K562 (cell line): ENCODE measurements around the gene SH3BP5. TPM values are rescaled to one million over a fixed set of nuclear protein-coding genes. Genes with fewer than 3 reads are reported as not detected.

Experiments used
- ARID3A ChIP-seq: IDR thresholded peaks from 2 replicates; pipeline ENCODE4 v1.6.1; 2012; ENCODE audit warnings: low read depth, low read length, improper control_type of control experiment, borderline replicate concordance
- ATF6 ChIP-seq: sonication (generic); formaldehyde crosslinking; IDR thresholded peaks from 2 replicates; pipeline ENCODE4 v1.4.0; 2020; ENCODE audit warnings: mild to moderate bottlenecking, missing genetic modification reagents
- CEBPG ChIP-seq, 3 experiments: fragments of 200-800 bp in 1 of 3; sonication (Bioruptor generic) in 1 of 3; sonication (generic) in 1 of 3; formaldehyde crosslinking in 1 of 3; IDR thresholded peaks in 2 of 3; conservative IDR thresholded peaks in 1 of 3; 2 replicates each; pipeline versions ENCODE4 v1.6.1 to v1.8.0; 2016 to 2022; ENCODE audit warnings: missing compliant biosample characterization in 2 of 3, missing genetic modification characterization in 2 of 3, mild to moderate bottlenecking in 1 of 3, missing genetic modification reagents in 1 of 3
- ETV1 ChIP-seq: fragments of 450-650 bp; conservative IDR thresholded peaks from 2 replicates; pipeline ENCODE4 v1.6.1; 2016; ENCODE audit warnings: missing genetic modification characterization, control low read depth, low read depth, missing compliant biosample characterization
- FIP1L1 ChIP-seq: fragments of 200-400 bp; formaldehyde crosslinking; IDR thresholded peaks from 2 replicates; pipeline ENCODE4 v1.6.1; 2018; ENCODE audit warnings: mild to moderate bottlenecking, low read depth, low read length; ENCODE audit not compliant: poor library complexity, severe bottlenecking
- HCFC1 ChIP-seq: IDR thresholded peaks from 2 replicates; pipeline ENCODE4 v1.6.1; 2012; ENCODE audit warnings: low read depth, low read length, improper control_type of control experiment
- IRF2 ChIP-seq: sonication (generic); formaldehyde crosslinking; IDR thresholded peaks from 2 replicates; pipeline ENCODE4 v1.8.1; 2022; ENCODE audit warnings: mild to moderate bottlenecking, missing genetic modification reagents
- JUN ChIP-seq, 2 experiments: sonication (generic) in 1 of 2; formaldehyde crosslinking in 1 of 2; IDR thresholded peaks; 2 replicates each; pipeline versions ENCODE4 v1.6.1 to v1.8.0; 2012 to 2022; ENCODE audit warnings: borderline replicate concordance in 2 of 2, mild to moderate bottlenecking in 2 of 2, improper control_type of control experiment in 1 of 2, low read depth in 1 of 2, low read length in 1 of 2, missing genetic modification reagents in 1 of 2
- KAT8 ChIP-seq: fragments of 450-650 bp; IDR thresholded peaks from 2 replicates; pipeline ENCODE4 v1.6.1; 2016; ENCODE audit warnings: low read depth, mild to moderate bottlenecking
- MBD2 ChIP-seq: sonication (generic); IDR thresholded peaks from 2 replicates; pipeline ENCODE4 v1.6.1; 2016; ENCODE audit warnings: low read depth, borderline replicate concordance
- TSC22D4 ChIP-seq: fragments of 450-650 bp; IDR thresholded peaks from 2 replicates; pipeline ENCODE4 v1.6.1; 2016; ENCODE audit warnings: missing genetic modification characterization, missing biosample characterization, control low read depth
- ZNF354B ChIP-seq: fragments of 250-450 bp; sonication (Bioruptor Pico); IDR thresholded peaks from 2 replicates; pipeline ENCODE4 v1.4.0; 2020
- polyA plus RNA-seq, 8 experiments: library from polyadenylated mRNA; depleted of rRNA in 4 of 8; stranded (reverse) in 5 of 8; unstranded in 3 of 8; fragments of >200 nt; fragmentation: Nextera tagmentation in 2 of 8; fragmentation: Illumina TruSeq in 1 of 8; extraction: Ambion mirVana in 2 of 8; extraction: Trizol in 1 of 8; gene quantifications; 2 replicates each; pipeline versions ENCODE4 v1.2.1 to v1.2.3, GENCODE V29; 2011 to 2014; ENCODE audit warnings: inconsistent platforms in 1 of 8, missing spikeins in 1 of 8
- total RNA-seq, 7 experiments: library from RNA; depleted of rRNA in 6 of 7; stranded (reverse); fragments of >200 nt in 6 of 7; fragmentation: Illumina TruSeq in 2 of 7; extraction: Trizol in 2 of 7; gene quantifications; 2 replicates each; pipeline versions ENCODE4 v1.2.1 to v1.2.3, GENCODE V29; 2011 to 2021; ENCODE audit warnings: low replicate concordance in 1 of 7
- TF ChIP-seq, protein P1 (sequence below): IDR thresholded peaks from 2 replicates; pipeline ENCODE4 v1.6.1; 2016; ENCODE audit warnings: missing genetic modification characterization, missing compliant biosample characterization
- TF ChIP-seq, protein P2 (sequence below): fragments of 450-650 bp; IDR thresholded peaks from 2 replicates; pipeline ENCODE4 v1.6.1; 2018; ENCODE audit warnings: mild to moderate bottlenecking, low read depth; ENCODE audit not compliant: partially characterized antibody
- TF ChIP-seq, protein P3 (sequence below): fragments of 200-800 bp; sonication (Bioruptor generic); IDR thresholded peaks from 2 replicates; pipeline ENCODE4 v1.6.1; 2017; ENCODE audit warnings: missing genetic modification characterization, missing compliant biosample characterization

The SH3BP5 gene
- total and polyA plus RNA-seq, 9 of the 15 experiments (the other 6 are each of a cell fraction or from before 2014, with no cell fraction given): 2.9 to 29.0 (median 14.9) TPM

- TF ChIP-seq, protein P1, sequence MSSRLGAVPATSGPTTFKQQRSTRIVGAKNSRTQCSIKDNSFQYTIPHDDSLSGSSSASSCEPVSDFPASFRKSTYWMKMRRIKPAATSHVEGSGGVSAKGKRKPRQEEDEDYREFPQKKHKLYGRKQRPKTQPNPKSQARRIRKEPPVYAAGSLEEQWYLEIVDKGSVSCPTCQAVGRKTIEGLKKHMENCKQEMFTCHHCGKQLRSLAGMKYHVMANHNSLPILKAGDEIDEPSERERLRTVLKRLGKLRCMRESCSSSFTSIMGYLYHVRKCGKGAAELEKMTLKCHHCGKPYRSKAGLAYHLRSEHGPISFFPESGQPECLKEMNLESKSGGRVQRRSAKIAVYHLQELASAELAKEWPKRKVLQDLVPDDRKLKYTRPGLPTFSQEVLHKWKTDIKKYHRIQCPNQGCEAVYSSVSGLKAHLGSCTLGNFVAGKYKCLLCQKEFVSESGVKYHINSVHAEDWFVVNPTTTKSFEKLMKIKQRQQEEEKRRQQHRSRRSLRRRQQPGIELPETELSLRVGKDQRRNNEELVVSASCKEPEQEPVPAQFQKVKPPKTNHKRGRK (tag): no peak
- no peak for TF ChIP-seq KAT8
- no peak for TF ChIP-seq ETV1 (tag)
- no peak for TF ChIP-seq FIP1L1
- TF ChIP-seq, protein P2, sequence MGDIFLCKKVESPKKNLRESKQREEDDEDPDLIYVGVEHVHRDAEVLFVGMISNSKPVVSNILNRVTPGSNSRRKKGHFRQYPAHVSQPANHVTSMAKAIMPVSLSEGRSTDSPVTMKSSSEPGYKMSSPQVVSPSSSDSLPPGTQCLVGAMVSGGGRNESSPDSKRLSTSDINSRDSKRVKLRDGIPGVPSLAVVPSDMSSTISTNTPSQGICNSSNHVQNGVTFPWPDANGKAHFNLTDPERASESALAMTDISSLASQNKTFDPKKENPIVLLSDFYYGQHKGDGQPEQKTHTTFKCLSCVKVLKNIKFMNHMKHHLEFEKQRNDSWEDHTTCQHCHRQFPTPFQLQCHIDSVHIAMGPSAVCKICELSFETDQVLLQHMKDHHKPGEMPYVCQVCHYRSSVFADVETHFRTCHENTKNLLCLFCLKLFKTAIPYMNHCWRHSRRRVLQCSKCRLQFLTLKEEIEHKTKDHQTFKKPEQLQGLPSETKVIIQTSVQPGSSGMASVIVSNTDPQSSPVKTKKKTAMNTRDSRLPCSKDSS: no peak
- no peak for TF ChIP-seq IRF2 (CRISPR knock-in tag)
- no peak for TF ChIP-seq HCFC1
- TF ChIP-seq JUN (IDR thresholded peaks at IDR 0.05; ENCODE audit: borderline replicate concordance, low read depth, low read length): peak; percentile 40; the same call in 1 of the 2 replicates
- no peak for TF ChIP-seq JUN (CRISPR knock-in tag; IDR thresholded peaks at IDR 0.05; ENCODE audit: borderline replicate concordance)
- no peak for TF ChIP-seq ATF6
- no peak for TF ChIP-seq ZNF354B
- TF ChIP-seq, protein P3, sequence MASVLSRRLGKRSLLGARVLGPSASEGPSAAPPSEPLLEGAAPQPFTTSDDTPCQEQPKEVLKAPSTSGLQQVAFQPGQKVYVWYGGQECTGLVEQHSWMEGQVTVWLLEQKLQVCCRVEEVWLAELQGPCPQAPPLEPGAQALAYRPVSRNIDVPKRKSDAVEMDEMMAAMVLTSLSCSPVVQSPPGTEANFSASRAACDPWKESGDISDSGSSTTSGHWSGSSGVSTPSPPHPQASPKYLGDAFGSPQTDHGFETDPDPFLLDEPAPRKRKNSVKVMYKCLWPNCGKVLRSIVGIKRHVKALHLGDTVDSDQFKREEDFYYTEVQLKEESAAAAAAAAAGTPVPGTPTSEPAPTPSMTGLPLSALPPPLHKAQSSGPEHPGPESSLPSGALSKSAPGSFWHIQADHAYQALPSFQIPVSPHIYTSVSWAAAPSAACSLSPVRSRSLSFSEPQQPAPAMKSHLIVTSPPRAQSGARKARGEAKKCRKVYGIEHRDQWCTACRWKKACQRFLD (CRISPR knock-in tag): no peak
- TF ChIP-seq ARID3A: 0 out of 2 replicates have a peak, but pooled peaks have one; percentile 51
- TF ChIP-seq CEBPG (CRISPR knock-in tag; IDR thresholded peaks at IDR 0.05): no peak
- no peak for TF ChIP-seq CEBPG (tag; conservative IDR thresholded peaks at IDR 0.05 in 1 of 2, IDR thresholded peaks at IDR 0.05 in 1 of 2)
- TF ChIP-seq TSC22D4 (tag): no peak
- 0 out of 2 replicates have a peak, but pooled peaks have one; percentile 21 for TF ChIP-seq MBD2
Observed at GRCh38 chr3:15297608-15298350, 34.6 kb downstream of the SH3BP5 start (continued).
